Measurements from ENCODE around the gene COPS3. TPM values are rescaled to one million over a fixed set of nuclear protein-coding genes. Genes with fewer than 3 reads are reported as not detected.

The COPS3 gene
- polyA plus RNA-seq, 1 donor from 2014 or later: 213 TPM

DNA sequence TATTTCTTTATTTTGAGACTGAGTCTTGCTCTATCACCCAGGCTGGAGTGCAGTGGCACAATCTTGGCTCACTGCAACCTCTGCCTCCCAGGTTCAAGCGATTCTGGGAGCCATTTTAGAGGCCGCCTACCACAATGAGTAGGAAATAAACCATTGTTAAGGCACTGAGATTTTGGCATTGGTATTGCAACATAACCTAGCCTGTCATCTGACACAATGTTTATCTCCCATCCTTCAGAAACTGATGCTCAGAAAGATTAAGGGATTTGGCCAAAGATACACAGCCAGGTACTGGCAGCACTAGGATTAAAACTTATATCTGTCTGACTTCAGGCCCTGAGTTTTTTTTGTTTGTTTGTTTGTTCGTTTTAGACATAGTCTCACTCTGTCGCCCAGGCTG is 8.0 kb upstream of the COPS3 start:
- Histone ChIP-seq H4K20me1 (ENCODE audit: insufficient read depth) (no peaks in the 10 kb centered on the region), H3K27me3 (ENCODE audit: insufficient read depth, low read depth, low read length) (no peaks in the 10 kb centered on the region), H3K4me2 (ENCODE audit: low read length) (no peak overlapping the region), H2AFZ (ENCODE audit: low read depth, low read length) (no peak overlapping the region), H3K36me3 (ENCODE audit: insufficient read depth, low read length) (no peaks in the 10 kb centered on the region), H3K4me3 (ENCODE audit: low read length) (no peak overlapping the region), H3F3A (ENCODE audit: insufficient read depth, low read length, poor library complexity, severe bottlenecking) (no peaks in the 10 kb centered on the region), H3K9ac (ENCODE audit: low read length) (no peak overlapping the region), H3K79me2 (replicated peaks; ENCODE audit: insufficient read depth, low read length) (no peaks in the 10 kb centered on the region), H3K27ac (ENCODE audit: low read length) (no peak overlapping the region), H3K9me3 (ENCODE audit: low read length) (no peaks in the 10 kb centered on the region), H3K9me2 (ENCODE audit: insufficient read depth, low read length) (no peaks in the 10 kb centered on the region)
- TF ChIP-seq MXI1 (conservative IDR thresholded peaks at IDR 0.05; ENCODE audit: poor library complexity, severe bottlenecking) (no peak), EP300 (conservative IDR thresholded peaks at IDR 0.05; ENCODE audit: poor library complexity, severe bottlenecking) (no peak), TAF1 (IDR thresholded peaks at IDR 0.05; ENCODE audit: low read depth) (no peak), SMC3 (conservative IDR thresholded peaks at IDR 0.05; ENCODE audit: poor library complexity) (no peak), RAD21 (conservative IDR thresholded peaks at IDR 0.05) (no peak), POLR2AphosphoS5 (IDR thresholded peaks at IDR 0.05) (no peak), EZH2 (IDR thresholded peaks at IDR 0.05; ENCODE audit: borderline replicate concordance, insufficient read depth, low read length, poor library complexity, severe bottlenecking) (no peak)
- TF ChIP-seq, protein P1, sequence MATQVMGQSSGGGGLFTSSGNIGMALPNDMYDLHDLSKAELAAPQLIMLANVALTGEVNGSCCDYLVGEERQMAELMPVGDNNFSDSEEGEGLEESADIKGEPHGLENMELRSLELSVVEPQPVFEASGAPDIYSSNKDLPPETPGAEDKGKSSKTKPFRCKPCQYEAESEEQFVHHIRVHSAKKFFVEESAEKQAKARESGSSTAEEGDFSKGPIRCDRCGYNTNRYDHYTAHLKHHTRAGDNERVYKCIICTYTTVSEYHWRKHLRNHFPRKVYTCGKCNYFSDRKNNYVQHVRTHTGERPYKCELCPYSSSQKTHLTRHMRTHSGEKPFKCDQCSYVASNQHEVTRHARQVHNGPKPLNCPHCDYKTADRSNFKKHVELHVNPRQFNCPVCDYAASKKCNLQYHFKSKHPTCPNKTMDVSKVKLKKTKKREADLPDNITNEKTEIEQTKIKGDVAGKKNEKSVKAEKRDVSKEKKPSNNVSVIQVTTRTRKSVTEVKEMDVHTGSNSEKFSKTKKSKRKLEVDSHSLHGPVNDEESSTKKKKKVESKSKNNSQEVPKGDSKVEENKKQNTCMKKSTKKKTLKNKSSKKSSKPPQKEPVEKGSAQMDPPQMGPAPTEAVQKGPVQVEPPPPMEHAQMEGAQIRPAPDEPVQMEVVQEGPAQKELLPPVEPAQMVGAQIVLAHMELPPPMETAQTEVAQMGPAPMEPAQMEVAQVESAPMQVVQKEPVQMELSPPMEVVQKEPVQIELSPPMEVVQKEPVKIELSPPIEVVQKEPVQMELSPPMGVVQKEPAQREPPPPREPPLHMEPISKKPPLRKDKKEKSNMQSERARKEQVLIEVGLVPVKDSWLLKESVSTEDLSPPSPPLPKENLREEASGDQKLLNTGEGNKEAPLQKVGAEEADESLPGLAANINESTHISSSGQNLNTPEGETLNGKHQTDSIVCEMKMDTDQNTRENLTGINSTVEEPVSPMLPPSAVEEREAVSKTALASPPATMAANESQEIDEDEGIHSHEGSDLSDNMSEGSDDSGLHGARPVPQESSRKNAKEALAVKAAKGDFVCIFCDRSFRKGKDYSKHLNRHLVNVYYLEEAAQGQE (IDR thresholded peaks at IDR 0.05; ENCODE audit: borderline replicate concordance): no peak

DNA sequence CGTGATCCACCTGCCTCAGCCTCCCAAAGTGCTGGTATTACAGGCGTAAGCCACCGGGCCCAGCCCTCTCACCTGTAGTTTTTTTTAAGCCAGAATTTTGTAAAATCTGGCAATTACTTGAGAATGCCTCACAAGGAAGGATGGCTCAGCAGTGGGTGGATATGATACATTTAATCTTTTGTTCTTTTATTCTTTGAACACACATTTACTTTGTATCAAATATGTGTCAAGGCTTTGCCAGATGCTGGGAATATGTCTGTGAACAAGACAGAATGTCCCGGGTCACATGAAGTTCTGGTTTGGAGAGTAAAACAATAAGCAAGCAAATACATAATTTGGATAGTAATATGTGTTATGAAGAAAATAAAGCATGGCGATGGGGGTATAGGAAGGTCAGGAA is 4.9 kb upstream of the COPS3 start:
- Histone ChIP-seq H3K36me3 (ENCODE audit: insufficient read depth, low read length) (no peaks in the 10 kb centered on the region), H4K20me1 (ENCODE audit: insufficient read depth) (no peaks in the 10 kb centered on the region), H3K27ac (ENCODE audit: low read length) (no peak overlapping the region), H3K9ac (ENCODE audit: low read length) (no peak overlapping the region), H3K9me3 (ENCODE audit: low read length) (no peaks in the 10 kb centered on the region), H2AFZ (ENCODE audit: low read depth, low read length) (no peak overlapping the region), H3K27me3 (ENCODE audit: insufficient read depth, low read depth, low read length) (no peaks in the 10 kb centered on the region), H3K79me2 (replicated peaks; ENCODE audit: insufficient read depth, low read length) (no peaks in the 10 kb centered on the region), H3K4me3 (ENCODE audit: low read length) (no peak overlapping the region), H3F3A (ENCODE audit: insufficient read depth, low read length, poor library complexity, severe bottlenecking) (peaks cover 5% of the 10 kb centered on the region), H3K9me2 (ENCODE audit: insufficient read depth, low read length) (no peaks in the 10 kb centered on the region), H3K4me2 (ENCODE audit: low read length) (no peak overlapping the region)
- TF ChIP-seq, protein P1 (IDR thresholded peaks at IDR 0.05; ENCODE audit: borderline replicate concordance): no peak
- TF ChIP-seq RAD21 (conservative IDR thresholded peaks at IDR 0.05) (no peak), EZH2 (IDR thresholded peaks at IDR 0.05; ENCODE audit: borderline replicate concordance, insufficient read depth, low read length, poor library complexity, severe bottlenecking) (no peak), SMC3 (conservative IDR thresholded peaks at IDR 0.05; ENCODE audit: poor library complexity) (no peak), MXI1 (conservative IDR thresholded peaks at IDR 0.05; ENCODE audit: poor library complexity, severe bottlenecking) (no peak), POLR2AphosphoS5 (IDR thresholded peaks at IDR 0.05) (no peak)
- TF ChIP-seq, protein P2, sequence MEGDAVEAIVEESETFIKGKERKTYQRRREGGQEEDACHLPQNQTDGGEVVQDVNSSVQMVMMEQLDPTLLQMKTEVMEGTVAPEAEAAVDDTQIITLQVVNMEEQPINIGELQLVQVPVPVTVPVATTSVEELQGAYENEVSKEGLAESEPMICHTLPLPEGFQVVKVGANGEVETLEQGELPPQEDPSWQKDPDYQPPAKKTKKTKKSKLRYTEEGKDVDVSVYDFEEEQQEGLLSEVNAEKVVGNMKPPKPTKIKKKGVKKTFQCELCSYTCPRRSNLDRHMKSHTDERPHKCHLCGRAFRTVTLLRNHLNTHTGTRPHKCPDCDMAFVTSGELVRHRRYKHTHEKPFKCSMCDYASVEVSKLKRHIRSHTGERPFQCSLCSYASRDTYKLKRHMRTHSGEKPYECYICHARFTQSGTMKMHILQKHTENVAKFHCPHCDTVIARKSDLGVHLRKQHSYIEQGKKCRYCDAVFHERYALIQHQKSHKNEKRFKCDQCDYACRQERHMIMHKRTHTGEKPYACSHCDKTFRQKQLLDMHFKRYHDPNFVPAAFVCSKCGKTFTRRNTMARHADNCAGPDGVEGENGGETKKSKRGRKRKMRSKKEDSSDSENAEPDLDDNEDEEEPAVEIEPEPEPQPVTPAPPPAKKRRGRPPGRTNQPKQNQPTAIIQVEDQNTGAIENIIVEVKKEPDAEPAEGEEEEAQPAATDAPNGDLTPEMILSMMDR (IDR thresholded peaks at IDR 0.05; ENCODE audit: poor library complexity, severe bottlenecking): no peak
